ENCODE data around the gene MAST4.

MAST4 gene

DNA sequence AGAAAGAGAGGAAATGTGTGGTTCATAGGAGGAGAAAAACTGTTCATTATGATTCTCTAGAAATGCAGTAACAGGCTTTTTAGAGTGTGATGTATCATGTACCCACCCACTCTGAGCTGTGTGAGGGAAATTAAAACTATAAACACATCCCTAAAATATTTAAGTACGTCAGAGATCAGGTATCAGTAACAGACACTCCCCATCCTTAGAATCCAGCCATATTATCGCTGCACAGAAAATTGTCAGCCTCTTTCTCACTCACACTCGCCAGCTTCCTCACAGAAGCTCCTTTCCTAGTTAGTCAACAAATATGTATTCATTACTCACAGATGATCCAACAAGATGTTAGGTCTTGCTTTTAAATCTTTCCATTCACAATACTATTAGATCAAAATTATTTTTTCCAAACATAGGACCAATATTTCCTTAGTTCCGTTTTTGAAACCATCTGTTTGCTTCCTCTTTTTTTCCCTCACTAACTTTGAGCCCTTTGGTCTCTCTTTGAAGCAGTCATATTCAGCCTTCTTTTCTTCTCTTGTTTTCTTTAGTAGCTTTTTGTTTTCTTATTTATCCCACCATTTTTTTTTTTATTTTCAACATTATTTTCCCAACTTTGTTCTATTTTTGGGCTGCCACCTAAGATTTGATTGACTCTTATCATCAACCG lies 13.6 kb upstream of the MAST4 start:
- no peak for TF ChIP-seq ZNF274 (IDR thresholded peaks at IDR 0.05; ENCODE audit: low read depth, low read length)
- no peak overlapping the region for H3K4me3 ChIP-seq (ENCODE audit: low read length)

- no peak overlapping the region for H3K4me3 ChIP-seq (ENCODE audit: low read length)
- TF ChIP-seq ZNF274 (IDR thresholded peaks at IDR 0.05; ENCODE audit: low read depth, low read length) = no peak
Measured at GRCh38 chr5:66585291-66585690, 10.9 kb upstream of the MAST4 start.

DNA sequence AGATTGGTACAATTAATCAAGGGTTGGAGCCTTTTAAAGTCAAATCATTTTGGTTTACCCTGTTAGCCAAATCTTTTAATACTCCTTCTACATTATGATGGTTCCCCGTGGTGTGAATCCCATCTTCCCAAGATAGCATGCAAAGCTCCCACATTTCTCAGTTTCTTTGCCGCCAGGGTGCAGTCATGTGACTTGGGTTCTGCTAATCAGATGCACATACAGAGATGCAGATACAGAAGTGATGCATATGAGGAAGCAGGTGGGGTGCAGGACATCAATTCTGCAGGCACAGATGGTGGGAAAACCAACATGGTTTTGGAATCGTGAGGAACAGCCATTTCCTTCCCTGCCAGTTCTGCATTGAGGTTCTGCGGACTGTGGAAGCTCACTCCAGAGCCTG lies 8.4 kb upstream of the MAST4 start:
- no peak for TF ChIP-seq ZNF274 (IDR thresholded peaks at IDR 0.05; ENCODE audit: low read depth, low read length)
- H3K4me3 ChIP-seq (ENCODE audit: low read length) = no peak overlapping the region

DNA sequence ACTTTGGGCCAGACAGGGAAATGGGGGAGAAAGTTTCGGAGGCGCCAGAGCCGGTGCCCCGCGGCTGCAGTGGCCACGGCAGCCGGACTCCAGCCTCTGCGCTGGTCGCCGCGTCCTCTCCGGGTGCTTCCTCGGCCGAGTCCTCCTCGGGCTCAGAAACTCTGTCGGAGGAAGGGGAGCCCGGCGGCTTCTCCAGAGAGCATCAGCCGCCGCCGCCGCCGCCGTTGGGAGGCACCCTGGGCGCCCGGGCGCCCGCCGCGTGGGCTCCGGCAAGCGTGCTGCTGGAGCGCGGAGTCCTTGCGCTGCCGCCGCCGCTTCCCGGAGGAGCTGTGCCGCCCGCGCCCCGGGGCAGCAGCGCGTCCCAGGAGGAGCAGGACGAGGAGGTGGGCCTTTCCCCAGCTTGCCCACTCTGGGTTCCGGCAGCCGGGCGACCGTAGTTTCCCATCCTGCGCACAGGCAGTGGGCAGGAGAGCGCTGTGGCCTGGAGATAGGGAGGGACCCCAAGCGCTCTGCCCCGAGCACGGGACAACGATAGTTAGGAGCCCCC lies 516 bp downstream of the MAST4 start:
- TF ChIP-seq ZNF274 (IDR thresholded peaks at IDR 0.05; ENCODE audit: low read depth, low read length) = no peak
- H3K4me3 ChIP-seq (ENCODE audit: low read length) = peak overlapping the region; percentile 58

DNA sequence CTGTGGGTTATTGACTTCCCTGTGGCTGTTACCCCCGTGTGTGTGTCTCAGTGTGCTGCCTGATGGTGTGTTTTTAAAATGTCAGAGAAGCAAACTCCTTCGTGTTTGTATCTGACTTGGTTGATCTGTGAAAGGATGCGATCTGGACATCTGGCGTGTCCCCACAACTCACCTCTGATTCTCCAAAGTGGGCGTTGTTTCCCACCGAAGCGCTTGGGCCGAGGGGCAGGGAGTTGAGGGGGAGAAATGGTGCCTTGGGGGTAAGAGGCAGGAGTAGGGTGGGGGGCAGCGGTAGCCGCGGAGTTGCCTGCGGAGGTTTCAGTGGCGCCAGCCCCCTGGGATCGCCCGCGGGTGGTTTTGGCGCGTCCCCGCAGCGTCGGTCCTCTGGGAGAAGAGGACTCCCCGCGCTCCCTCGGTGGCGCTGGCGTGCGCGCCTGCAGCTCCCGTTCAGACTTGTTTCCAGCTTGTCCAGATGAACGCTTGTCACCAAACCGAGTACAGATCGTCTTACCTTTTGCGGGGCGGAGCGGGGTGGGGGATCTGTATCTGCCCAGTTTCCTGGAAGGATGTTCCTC lies 1.1 kb downstream of the MAST4 start:
- TF ChIP-seq ZNF274 (IDR thresholded peaks at IDR 0.05; ENCODE audit: low read depth, low read length) = no peak
- peak overlapping the region; percentile 58 for H3K4me3 ChIP-seq (ENCODE audit: low read length)

DNA sequence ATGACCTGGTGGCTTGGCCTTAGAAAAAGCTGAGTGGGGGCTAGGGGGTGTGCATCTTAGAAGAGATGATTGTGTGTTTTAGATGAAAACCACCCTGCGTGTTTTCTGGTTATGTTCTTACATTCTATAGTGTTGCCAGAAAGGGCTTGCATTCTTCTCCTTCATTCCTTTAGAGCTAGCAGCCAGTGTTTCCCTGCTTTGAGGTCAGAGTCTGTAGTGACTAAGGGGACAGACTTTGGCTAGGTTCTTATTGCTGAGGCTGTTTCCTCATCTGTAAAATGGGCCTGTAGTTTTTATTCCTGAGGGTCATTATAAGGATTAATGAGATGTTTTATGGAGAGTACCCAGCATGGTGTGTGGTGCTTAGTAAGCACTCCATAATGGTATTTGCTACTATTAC lies 6.4 kb downstream of the MAST4 start:
- TF ChIP-seq ZNF274 (IDR thresholded peaks at IDR 0.05; ENCODE audit: low read depth, low read length) = no peak
- H3K4me3 ChIP-seq (ENCODE audit: low read length) = no peak overlapping the region

DNA sequence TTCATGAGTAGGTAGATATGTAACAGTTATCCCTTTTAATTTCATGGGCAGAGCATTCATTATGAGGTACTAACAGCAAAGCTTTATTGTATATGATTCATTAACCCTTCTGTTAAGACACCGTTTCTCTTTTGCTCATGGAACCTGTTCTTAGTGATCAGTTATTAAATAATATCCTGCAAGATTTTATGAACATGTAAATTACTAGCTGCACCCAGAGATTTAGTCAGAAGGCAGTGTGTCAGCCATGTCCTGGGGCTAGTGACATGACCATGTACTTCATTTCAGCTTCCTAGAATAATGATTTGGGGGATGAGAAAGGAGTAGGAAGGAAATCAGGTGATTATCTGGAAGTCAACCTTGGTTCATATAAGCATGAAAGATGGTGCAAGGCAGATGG lies 7.0 kb downstream of the MAST4 start:
- no peak overlapping the region for H3K4me3 ChIP-seq (ENCODE audit: low read length)
- TF ChIP-seq ZNF274 (IDR thresholded peaks at IDR 0.05; ENCODE audit: low read depth, low read length) = no peak

DNA sequence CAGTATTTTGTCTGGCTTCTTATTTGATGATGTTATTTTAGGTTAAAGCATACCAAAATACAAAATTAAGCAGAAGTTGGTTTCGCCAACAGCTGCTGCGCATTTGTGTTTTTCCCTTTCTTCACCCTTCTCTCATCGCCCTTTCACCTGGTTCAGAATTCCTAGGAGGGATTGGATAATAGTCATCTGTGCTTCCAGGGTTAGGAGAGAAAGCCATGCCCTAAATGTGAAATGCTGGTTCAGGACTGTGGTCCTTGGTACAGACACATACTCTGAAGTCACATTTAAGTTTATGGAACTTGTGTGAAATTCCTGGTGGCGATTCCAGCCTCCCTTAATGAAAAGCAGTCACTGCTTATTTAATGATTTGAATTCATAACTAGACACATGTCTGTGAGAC lies 7.7 kb downstream of the MAST4 start:
- no peak for TF ChIP-seq ZNF274 (IDR thresholded peaks at IDR 0.05; ENCODE audit: low read depth, low read length)
- H3K4me3 ChIP-seq (ENCODE audit: low read length) = no peak overlapping the region

- no peak for TF ChIP-seq ZNF274 (IDR thresholded peaks at IDR 0.05; ENCODE audit: low read depth, low read length)
Measured at GRCh38 chr5:66606713-66607112, 10.5 kb downstream of the MAST4 start.

GRCh38 chr5:66608501-66608900 lies 12.3 kb downstream of the MAST4 start:
- no peak for TF ChIP-seq ZNF274 (IDR thresholded peaks at IDR 0.05; ENCODE audit: low read depth, low read length)

More at GRCh38 chr5:66606713-66607112, 10.5 kb downstream of the MAST4 start:
- H3K4me3 ChIP-seq (ENCODE audit: low read length) = no peak overlapping the region

GRCh38 chr5:66609615-66610014 lies 13.4 kb downstream of the MAST4 start:
- no peak overlapping the region for H3K4me3 ChIP-seq (ENCODE audit: low read length)
- no peak for TF ChIP-seq ZNF274 (IDR thresholded peaks at IDR 0.05; ENCODE audit: low read depth, low read length)

More at GRCh38 chr5:66608501-66608900, 12.3 kb downstream of the MAST4 start:
- no peak overlapping the region for H3K4me3 ChIP-seq (ENCODE audit: low read length)

GRCh38 chr5:66612226-66612625 lies 16.0 kb downstream of the MAST4 start:
- no peak for TF ChIP-seq ZNF274 (IDR thresholded peaks at IDR 0.05; ENCODE audit: low read depth, low read length)
- no peak overlapping the region for H3K4me3 ChIP-seq (ENCODE audit: low read length)

- H3K4me3 ChIP-seq (ENCODE audit: low read length) = no peak overlapping the region
- no peak for TF ChIP-seq ZNF274 (IDR thresholded peaks at IDR 0.05; ENCODE audit: low read depth, low read length)
Measured at GRCh38 chr5:66615136-66615535, 18.9 kb downstream of the MAST4 start.

GRCh38 chr5:66615894-66616293 lies 19.7 kb downstream of the MAST4 start:
- TF ChIP-seq ZNF274 (IDR thresholded peaks at IDR 0.05; ENCODE audit: low read depth, low read length) = no peak
- H3K4me3 ChIP-seq (ENCODE audit: low read length) = no peak overlapping the region

DNA sequence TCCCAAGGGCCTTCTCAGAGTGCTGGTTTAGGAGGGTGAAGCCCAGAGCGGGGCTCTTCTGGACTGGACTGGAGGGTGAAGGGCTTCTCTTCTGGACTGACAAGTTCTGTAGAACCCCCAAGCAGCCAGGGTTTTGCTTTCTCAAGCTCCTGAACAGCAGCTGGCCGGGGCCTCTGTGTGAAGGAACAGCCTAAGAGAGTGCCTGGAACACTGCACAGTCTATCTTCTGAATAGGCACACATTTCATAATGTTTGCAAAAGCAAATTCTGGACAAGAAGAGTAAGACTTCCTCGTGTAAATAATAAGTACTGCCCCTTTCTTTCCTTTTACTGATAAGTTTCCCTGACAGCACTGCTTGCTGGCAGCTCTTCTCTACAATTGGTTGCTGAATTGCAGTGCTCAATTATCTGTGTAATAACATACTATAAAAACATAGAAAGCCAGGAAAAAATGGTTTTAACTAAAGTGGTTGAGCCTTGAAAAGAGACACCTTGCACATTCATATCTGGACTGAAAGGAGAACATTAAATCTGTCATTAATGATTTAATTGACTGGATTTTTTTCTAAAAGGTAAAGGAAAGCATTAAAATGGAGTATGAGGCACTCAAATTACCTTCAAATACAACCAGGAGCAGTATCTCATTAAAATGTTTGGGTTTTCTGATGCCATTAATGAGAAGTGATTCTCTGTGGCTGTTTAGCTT lies 20.5 kb downstream of the MAST4 start:
- no peak overlapping the region for H3K4me3 ChIP-seq (ENCODE audit: low read length)
- TF ChIP-seq ZNF274 (IDR thresholded peaks at IDR 0.05; ENCODE audit: low read depth, low read length) = no peak
